CD4-positive, alpha-beta T cell (primary cell): ENCODE measurements around the gene ABCC11. TPM values are rescaled to one million over a fixed set of nuclear protein-coding genes. Genes with fewer than 3 reads are reported as not detected.
A peak's percentile ranks its signal among the peaks of the same experiment; 100 is the strongest.

Source experiments
- ATAC-seq: fragments of 200-7000 bp; cut with Tn5 transposase; one replicate; pipeline ENCODE4 v1.10.0; 2022; ENCODE audit warnings: mild to moderate bottlenecking; ENCODE audit not compliant: poor library complexity
- CTCF ChIA-PET: fragments of 350-600 bp; sonication (Branson Sonifier 250); formaldehyde crosslinking; loops from one replicate; lab custom pipeline; 2021; ENCODE audit warnings: antibody characterized with exemption, inconsistent platforms; lab: Charles Lee
- POLR2A ChIA-PET: fragments of 350-600 bp; sonication (Branson Sonifier 250); formaldehyde crosslinking; loops from one replicate; lab custom pipeline; 2021; ENCODE audit warnings: antibody characterized with exemption, inconsistent platforms; lab: Charles Lee
- DNase-seq, 14 experiments: peaks; one replicate each; pipeline ENCODE4 v3.0.0-alpha.2; 2013 to 2020; ENCODE audit warnings: mixed read lengths in 2 of 14
- H3K27ac ChIP-seq, 2 donors: one replicate each; pipeline versions ENCODE4 v1.5.1 to v1.7.0; 2013; ENCODE audit warnings: low read length in 2 of 2, low read depth in 1 of 2, mild to moderate bottlenecking in 1 of 2
- H3K27me3 ChIP-seq, 2 experiments: 1 replicate in 1 of 2; 2 replicates in 1 of 2; pipeline versions ENCODE4 v1.6.1 to v1.7.0; 2013; ENCODE audit warnings: low read length in 2 of 2, control low read depth in 1 of 2, mild to moderate bottlenecking in 1 of 2, moderate library complexity in 1 of 2; ENCODE audit not compliant: insufficient read depth in 2 of 2, control insufficient read depth in 1 of 2
- H3K36me3 ChIP-seq: one replicate; pipeline ENCODE4 v1.6.1; 2013; ENCODE audit warnings: low read length, control low read depth; ENCODE audit not compliant: insufficient read depth
- H3K4me1 ChIP-seq: one replicate; pipeline ENCODE4 v1.6.1; 2013; ENCODE audit warnings: low read length, control low read depth; ENCODE audit not compliant: insufficient read depth
- H3K4me3 ChIP-seq: one replicate; pipeline ENCODE4 v1.5.1; 2013; ENCODE audit warnings: mild to moderate bottlenecking, low read length, moderate library complexity
- H3K9me3 ChIP-seq, 2 experiments: 1 replicate in 1 of 2; 2 replicates in 1 of 2; pipeline versions ENCODE4 v1.6.1 to v1.7.0; 2013; ENCODE audit warnings: low read length in 2 of 2, mild to moderate bottlenecking in 2 of 2, control low read depth in 1 of 2, moderate library complexity in 1 of 2; ENCODE audit not compliant: control insufficient read depth in 1 of 2, insufficient read depth in 1 of 2
- H3K27ac Mint-ChIP-seq: one replicate; pipeline ENCODE4 v1.8.0; 2020; ENCODE audit warnings: mixed read lengths
- H3K27me3 Mint-ChIP-seq: one replicate; pipeline ENCODE4 v1.8.0; 2021; ENCODE audit warnings: mixed read lengths
- H3K36me3 Mint-ChIP-seq: one replicate; pipeline ENCODE4 v1.8.0; 2021; ENCODE audit warnings: low read depth, mixed read lengths
- H3K4me1 Mint-ChIP-seq: one replicate; pipeline ENCODE4 v1.8.0; 2021; ENCODE audit warnings: low read depth, mixed read lengths
- H3K4me3 Mint-ChIP-seq: one replicate; pipeline ENCODE4 v1.8.0; 2020; ENCODE audit warnings: mild to moderate bottlenecking, mixed read lengths
- H3K9me3 Mint-ChIP-seq: one replicate; pipeline ENCODE4 v1.8.0; 2020; ENCODE audit warnings: mixed read lengths
- CTCF ChIP-seq: fragments of 200-600 bp; IDR thresholded peaks from one replicate; pipeline ENCODE4 v1.8.0; 2022; ENCODE audit warnings: antibody characterized with exemption, mild to moderate bottlenecking
- intact Hi-C, 2 experiments: fragments of 100-400 bp; cut with DNase I in 1 of 2; cut with micrococcal nuclease in 1 of 2; formaldehyde crosslinking; loops; one replicate each; pipeline versions ENCODE4 v1.15.1 to v1.9.0; 2023 to 2025; cut with DNase I, micrococcal nuclease
- total RNA-seq, 174 experiments: library from RNA in 2 of 174; stranded (reverse) in 2 of 174; gene quantifications; one replicate each; pipeline ENCODE4 v1.2.3 and lab custom pipeline; 2021 to 2026

Gene ABCC11
- total RNA-seq, 2 experiments from 2014 or later = 0.08 TPM; not detected in 1

- ChIA-PET CTCF (no interaction called here), POLR2A (no interaction called here)
- Mint-ChIP-seq H3K27me3 (no peaks in the 10 kb centered on the region), H3K36me3 (peaks cover 95% of the 10 kb centered on the region), H3K27ac (peak overlapping the region; percentile 31), H3K4me3 (no peak overlapping the region), H3K9me3 (no peaks in the 10 kb centered on the region), H3K4me1 (peaks cover 46% of the 10 kb centered on the region)
- intact Hi-C loops = no loop called here
- Histone ChIP-seq H3K36me3 (peaks cover 45% of the 10 kb centered on the region), H3K27me3 (no peaks in the 10 kb centered on the region), H3K27ac (no peak overlapping the region), H3K4me3 (no peak overlapping the region), H3K4me1 (no peaks in the 10 kb centered on the region), H3K9me3 (no peaks in the 10 kb centered on the region)
- DNase-seq (no peak), ATAC-seq (no peak)
- no peak for TF ChIP-seq CTCF
These were observed 33.2 kb upstream of the ABCC11 start for GRCh38 chr16:48280546-48280945.

- no peaks in the 10 kb centered on the region for H3K27me3 Mint-ChIP-seq
- no peaks in the 10 kb centered on the region for H3K9me3 ChIP-seq
- POLR2A ChIA-PET = no interaction called here
- H3K27ac Mint-ChIP-seq = no peak overlapping the region
- no peak overlapping the region for H3K27ac ChIP-seq
- TF ChIP-seq CTCF = no peak
- peaks cover 42% of the 10 kb centered on the region for H3K36me3 ChIP-seq
- H3K36me3 Mint-ChIP-seq = peaks cover 93% of the 10 kb centered on the region
- peaks cover 36% of the 10 kb centered on the region for H3K4me1 Mint-ChIP-seq
- intact Hi-C loops = loop anchor here in 1 of 2 experiments (5.0 kb wide), 1 partner anchor 353 kb away; no protein-coding TSS in a partner anchor
- DNase-seq (no peak), ATAC-seq (no peak)
- no peak overlapping the region for H3K4me3 Mint-ChIP-seq
- no peaks in the 10 kb centered on the region for H3K27me3 ChIP-seq
- H3K4me3 ChIP-seq = no peak overlapping the region
- H3K4me1 ChIP-seq = no peaks in the 10 kb centered on the region
- CTCF ChIA-PET = no interaction called here
- no peaks in the 10 kb centered on the region for H3K9me3 Mint-ChIP-seq
These were observed 31.9 kb upstream of the ABCC11 start for GRCh38 chr16:48279199-48279598.

GRCh38 chr16:48277158-48277557 is 29.8 kb upstream of the ABCC11 start:
- Histone ChIP-seq H3K27ac (no peak overlapping the region), H3K27me3 (no peaks in the 10 kb centered on the region), H3K9me3 (no peaks in the 10 kb centered on the region), H3K4me1 (no peaks in the 10 kb centered on the region), H3K36me3 (peaks cover 50% of the 10 kb centered on the region), H3K4me3 (no peak overlapping the region)
- H3K4me1 Mint-ChIP-seq = peaks cover 27% of the 10 kb centered on the region
- no peaks in the 10 kb centered on the region for H3K9me3 Mint-ChIP-seq
- no peak overlapping the region for H3K27ac Mint-ChIP-seq
- peaks cover 90% of the 10 kb centered on the region for H3K36me3 Mint-ChIP-seq
- intact Hi-C loops = loop anchor here in 1 of 2 experiments (5.0 kb wide), 1 partner anchor 355 kb away; no protein-coding TSS in a partner anchor
- POLR2A ChIA-PET = interaction anchor here (0.7 kb wide), 1 partner anchor 283 kb away, joined by 3 read pairs; no protein-coding TSS in a partner anchor
- no peak for DNase-seq
- ATAC-seq = no peak
- CTCF ChIA-PET = no interaction called here
- H3K4me3 Mint-ChIP-seq = no peak overlapping the region
- H3K27me3 Mint-ChIP-seq = no peaks in the 10 kb centered on the region
- no peak for TF ChIP-seq CTCF
